HG03064 (cell line): ENCODE results near the gene ERFE.

ENCODE experiments used
- ATAC-seq: cut with Tn5 transposase; IDR thresholded peaks from one replicate; pipeline ENCODE4 v1.9.1; 2021; ENCODE audit warnings: low read depth; ENCODE audit not compliant: unreplicated experiment

Gene ERFE

GRCh38 chr2:238125127-238125885, 33.5 kb upstream of the ERFE start:
- ATAC-seq = no peak

- no peak for ATAC-seq
These were observed 32.4 kb upstream of the ERFE start for GRCh38 chr2:238126338-238126737.

GRCh38 chr2:238126775-238127164, 32.0 kb upstream of the ERFE start:
- ATAC-seq = no peak

GRCh38 chr2:238127165-238128060, 31.4 kb upstream of the ERFE start:
- ATAC-seq = no peak

GRCh38 chr2:238128061-238128440, 30.7 kb upstream of the ERFE start:
- no peak for ATAC-seq

- ATAC-seq = no peak
These were observed 30.2 kb upstream of the ERFE start for GRCh38 chr2:238128534-238129001.

GRCh38 chr2:238129166-238130010, 29.4 kb upstream of the ERFE start:
- ATAC-seq = no peak

GRCh38 chr2:238130111-238130695, 28.6 kb upstream of the ERFE start:
- no peak for ATAC-seq

- no peak for ATAC-seq
These were observed 27.8 kb upstream of the ERFE start for GRCh38 chr2:238130696-238131628.

GRCh38 chr2:238131761-238132462, 26.9 kb upstream of the ERFE start:
- ATAC-seq = no peak

- no peak for ATAC-seq
These were observed 26.0 kb upstream of the ERFE start for GRCh38 chr2:238132463-238133450.

GRCh38 chr2:238133499-238134392, 25.0 kb upstream of the ERFE start:
- ATAC-seq = no peak

- no peak for ATAC-seq
These were observed 24.4 kb upstream of the ERFE start for GRCh38 chr2:238134393-238134785.

- ATAC-seq = no peak
These were observed 23.1 kb upstream of the ERFE start for GRCh38 chr2:238135601-238136150.

- ATAC-seq = no peak
These were observed 21.8 kb upstream of the ERFE start for GRCh38 chr2:238136820-238137537.

- no peak for ATAC-seq
These were observed 20.9 kb upstream of the ERFE start for GRCh38 chr2:238137885-238138284.
